ENCODE data around the gene SWT1. TPM values are rescaled to one million over a fixed set of nuclear protein-coding genes. Genes with fewer than 3 reads are reported as not detected.
"Not testable (repeated sequence)": the region's sequence is repeated elsewhere in the genome, so short reads cannot be mapped to it uniquely, and the experiment has no call there.

SWT1 gene
- total RNA-seq, 3 donors from 2014 or later = 5.4 to 7.7 (median 5.7) TPM

- H3K4me3 ChIP-seq = peak overlapping the region; percentile 93
- H3K36me3 ChIP-seq (ENCODE audit: low read depth) = no peaks in the 10 kb centered on the region
- intact Hi-C loops (cut with DNase I, micrococcal nuclease) = loop anchor here in 1 of 2 donors (10.0 kb wide), 1 partner anchor 368 kb away; no protein-coding TSS in a partner anchor
- no peaks in the 10 kb centered on the region for H3K9me3 ChIP-seq
- peaks cover 22% of the 10 kb centered on the region for H3K4me1 ChIP-seq (ENCODE audit: low read depth)
- TF ChIP-seq CTCF (IDR thresholded peaks at IDR 0.05) = no peak
- ATAC-seq (peak; percentile 73), DNase-seq (peak; percentile 97)
Observed at GRCh38 chr1:185316163-185317033, 159.4 kb downstream of the SWT1 start.

DNA sequence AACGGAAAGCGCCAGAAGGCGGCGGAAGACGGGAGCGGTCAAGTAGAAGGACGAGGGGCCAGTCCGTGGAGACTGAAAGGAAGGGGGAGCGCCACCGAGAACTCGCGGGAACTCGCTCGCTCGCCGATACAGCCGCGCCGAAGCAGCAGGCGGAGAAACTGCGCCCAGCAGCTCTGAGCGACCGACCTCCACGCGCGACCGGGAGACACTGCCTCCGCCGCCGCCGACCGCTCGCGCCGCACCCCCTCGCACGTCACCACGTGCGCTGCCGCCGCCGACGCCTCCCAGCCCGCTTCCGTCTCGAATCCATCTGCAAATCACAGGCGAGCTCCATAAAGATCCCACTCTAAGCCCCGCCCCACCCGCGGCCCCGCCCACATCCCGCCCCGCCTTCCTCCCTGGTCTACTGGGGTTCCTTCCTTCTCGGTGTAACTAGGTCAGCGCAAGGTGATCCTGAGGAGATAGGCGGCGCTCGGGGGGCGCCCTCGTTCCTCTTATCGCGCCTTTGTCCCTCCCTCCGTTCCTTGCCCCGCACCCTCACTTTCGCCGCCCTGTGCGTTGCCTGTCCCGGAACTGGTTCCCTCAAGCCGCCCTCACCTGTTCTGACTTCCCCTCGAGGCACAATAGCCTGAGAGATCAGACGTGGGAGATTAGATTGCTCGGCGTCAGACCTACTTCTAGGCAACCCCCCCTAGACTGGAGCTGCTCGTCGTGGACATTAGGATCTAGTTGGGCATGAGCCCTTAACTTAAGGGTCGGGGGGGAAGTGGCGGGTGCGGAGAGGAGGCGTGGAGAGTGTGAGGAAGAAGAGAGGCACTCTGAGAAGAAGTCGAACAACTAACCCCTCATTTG lies 160.3 kb downstream of the SWT1 start, which contains the start of gene IVNS1ABP:
Gene IVNS1ABP, minus strand, starts transcription at position 210 of the 852 bp plus-strand sequence. CDS start 7,750 bp downstream, outside the sequence.
- H3K9me3 ChIP-seq = no peaks in the 10 kb centered on the region
- ATAC-seq (peak; percentile 87), DNase-seq (peak; percentile 97 to 99 (median 98))
- H3K4me3 ChIP-seq = peak within 1 kb of the TSS; percentile 93
- H3K36me3 ChIP-seq (ENCODE audit: low read depth) = no peaks in the 10 kb centered on the region
- intact Hi-C loops (cut with DNase I, micrococcal nuclease) = loop anchor here in 1 of 2 donors (10.0 kb wide), 1 partner anchor 368 kb away; no protein-coding TSS in a partner anchor
- peaks cover 13% of the 10 kb centered on the region for H3K4me1 ChIP-seq (ENCODE audit: low read depth)
- TF ChIP-seq CTCF (IDR thresholded peaks at IDR 0.05) = no peak

GRCh38 chr1:185317886-185318310 lies 160.9 kb downstream of the SWT1 start:
- TF ChIP-seq CTCF (IDR thresholded peaks at IDR 0.05) = no peak
- peak overlapping the region; percentile 93 for H3K4me3 ChIP-seq

GRCh38 chr1:185318431-185319138 lies 161.6 kb downstream of the SWT1 start:
- Histone ChIP-seq H3K9me3 (no peaks in the 10 kb centered on the region), H3K4me3 (no peak overlapping the region), H3K4me1 (ENCODE audit: low read depth) (no peaks in the 10 kb centered on the region), H3K36me3 (ENCODE audit: low read depth) (no peaks in the 10 kb centered on the region)
- ATAC-seq = no peak
- intact Hi-C loops (cut with DNase I, micrococcal nuclease) = loop anchor here in 1 of 2 donors (10.0 kb wide), 1 partner anchor 366 kb away; no protein-coding TSS in a partner anchor
- no peak for TF ChIP-seq CTCF (IDR thresholded peaks at IDR 0.05)
- DNase-seq = no peak

More at GRCh38 chr1:185317886-185318310, 160.9 kb downstream of the SWT1 start:
- H3K9me3 ChIP-seq = no peaks in the 10 kb centered on the region
- intact Hi-C loops (cut with DNase I, micrococcal nuclease) = loop anchor here in 1 of 2 donors (10.0 kb wide), 1 partner anchor 367 kb away; no protein-coding TSS in a partner anchor
- DNase-seq = peak; percentile 63 to 73 (median 63)
- no peaks in the 10 kb centered on the region for H3K36me3 ChIP-seq (ENCODE audit: low read depth)
- H3K4me1 ChIP-seq (ENCODE audit: low read depth) = peaks cover 7% of the 10 kb centered on the region
- ATAC-seq = peak; percentile 8

- Histone ChIP-seq H3K4me3 (no peak overlapping the region), H3K4me1 (ENCODE audit: low read depth) (no peaks in the 10 kb centered on the region), H3K9me3 (no peaks in the 10 kb centered on the region), H3K36me3 (ENCODE audit: low read depth) (no peaks in the 10 kb centered on the region)
- TF ChIP-seq CTCF (IDR thresholded peaks at IDR 0.05) = no peak
- ATAC-seq (no peak), DNase-seq (no peak)
- intact Hi-C loops (cut with DNase I, micrococcal nuclease) = loop anchor here in 1 of 2 donors (10.0 kb wide), 1 partner anchor 366 kb away; no protein-coding TSS in a partner anchor
Observed at GRCh38 chr1:185319139-185319475, 162.1 kb downstream of the SWT1 start.

DNA sequence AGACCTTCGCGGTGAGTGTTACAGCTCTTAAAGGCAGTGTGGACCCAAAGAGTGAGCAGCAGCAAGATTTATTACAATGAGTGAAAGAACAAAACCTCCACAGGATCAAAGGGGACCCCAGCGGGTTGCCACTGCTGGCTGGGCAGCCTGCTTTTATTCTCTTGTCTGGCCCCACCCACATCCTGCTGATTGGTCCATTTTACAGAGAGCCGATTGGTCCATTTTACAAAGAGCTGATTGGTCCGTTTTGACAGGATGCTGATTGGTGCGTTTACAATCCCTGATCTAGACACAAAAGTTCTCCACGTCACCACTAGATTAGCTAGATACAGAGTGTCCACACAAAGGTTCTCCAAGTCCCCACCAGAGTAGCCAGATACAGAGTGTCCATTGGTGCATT lies 164.1 kb downstream of the SWT1 start:
- H3K36me3 ChIP-seq (ENCODE audit: low read depth); ATAC-seq; intact Hi-C loops (cut with DNase I, micrococcal nuclease): not testable (repeated sequence)

DNA sequence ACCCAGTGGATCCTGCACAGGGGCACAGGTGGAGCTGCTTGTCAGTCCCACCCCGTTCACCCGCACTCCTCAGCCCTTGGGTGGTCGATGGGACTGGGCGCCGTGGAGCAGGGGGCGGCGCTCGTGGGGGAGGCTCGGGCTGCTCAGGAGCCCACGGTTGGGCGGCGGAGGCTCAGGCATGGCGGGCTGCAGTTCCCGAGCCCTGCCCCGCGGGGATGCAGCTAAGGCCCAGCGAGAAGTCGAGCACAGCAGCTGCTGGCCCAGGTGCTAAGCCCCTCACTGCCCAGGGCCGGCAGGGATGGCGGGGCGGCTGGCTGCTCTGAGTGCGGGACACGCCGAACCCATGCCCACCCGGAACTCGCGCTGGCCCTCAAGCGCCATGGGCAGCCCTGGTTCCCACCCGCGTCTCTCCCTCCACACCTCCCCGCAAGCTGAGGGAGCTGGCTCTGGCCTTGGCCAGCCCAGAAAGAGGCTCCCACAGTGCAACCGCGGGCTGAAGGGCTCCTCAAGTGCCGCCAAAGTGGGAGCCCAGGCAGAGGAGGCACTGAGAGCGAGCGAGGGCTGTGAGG lies 164.8 kb downstream of the SWT1 start:
- H3K4me3 ChIP-seq; H3K4me1 ChIP-seq (ENCODE audit: low read depth); intact Hi-C loops (cut with DNase I, micrococcal nuclease); H3K9me3 ChIP-seq; H3K36me3 ChIP-seq (ENCODE audit: low read depth); ATAC-seq: not testable (repeated sequence)
- peak in 1 of 3 donors; percentile 48 for DNase-seq

More for the DNA sequence above, 164.1 kb downstream of the SWT1 start:
- H3K4me1 ChIP-seq (ENCODE audit: low read depth); H3K9me3 ChIP-seq; H3K4me3 ChIP-seq; DNase-seq: not testable (repeated sequence)
